Measurements from ENCODE around the gene TOR1B. TPM values are rescaled to one million over a fixed set of nuclear protein-coding genes. Genes with fewer than 3 reads are reported as not detected.

Gene TOR1B
- polyA plus RNA-seq, 1 donor, result 15.0 TPM

DNA sequence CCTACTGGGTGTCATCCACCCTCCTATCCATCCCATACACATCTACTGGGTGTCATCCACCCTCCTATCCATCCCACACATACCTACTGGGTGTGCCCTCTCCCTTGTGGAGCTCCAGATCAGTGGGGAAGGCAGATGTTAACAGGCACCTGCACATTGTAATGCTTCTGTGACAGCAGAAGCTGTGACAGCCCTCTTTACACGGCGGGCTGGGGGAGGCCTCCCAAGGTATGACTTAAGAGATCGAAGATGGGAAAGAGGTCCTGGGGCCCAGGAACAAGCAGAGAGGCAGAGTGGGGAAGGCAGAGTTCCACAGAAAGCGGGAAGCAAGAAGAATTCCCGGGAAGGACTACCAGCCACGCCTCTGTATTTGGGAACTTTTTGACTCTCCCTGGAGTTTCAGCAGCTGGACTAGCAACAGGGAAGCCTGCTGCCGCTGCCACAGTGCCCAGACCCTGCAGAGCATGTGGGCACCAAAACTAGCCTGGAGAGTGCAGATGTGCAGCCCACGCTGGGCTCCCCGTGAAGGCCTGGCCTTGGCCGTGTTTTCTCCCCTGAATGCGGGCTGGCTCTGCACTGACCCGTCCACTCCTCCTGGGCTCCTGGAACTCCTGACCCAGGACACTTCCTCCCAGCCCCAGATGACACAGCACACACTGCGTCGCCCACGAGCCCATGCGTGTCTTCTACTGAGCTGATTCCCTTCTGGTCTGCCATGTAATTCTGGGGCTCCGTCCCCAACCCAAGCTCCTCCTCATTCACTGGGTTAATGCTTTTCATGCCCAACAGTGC is 11.6 kb downstream of the TOR1B start:
- no peak for DNase-seq (ENCODE audit: low read depth)

GRCh38 chr9:129815278-129815677 is 12.3 kb downstream of the TOR1B start:
- DNase-seq (ENCODE audit: low read depth), result no peak

- DNase-seq (ENCODE audit: low read depth), result no peak
Observed at GRCh38 chr9:129816501-129817435, 13.8 kb downstream of the TOR1B start.

- no peak for DNase-seq (ENCODE audit: low read depth)
Observed at GRCh38 chr9:129822898-129823541, 20.0 kb downstream of the TOR1B start.

DNA sequence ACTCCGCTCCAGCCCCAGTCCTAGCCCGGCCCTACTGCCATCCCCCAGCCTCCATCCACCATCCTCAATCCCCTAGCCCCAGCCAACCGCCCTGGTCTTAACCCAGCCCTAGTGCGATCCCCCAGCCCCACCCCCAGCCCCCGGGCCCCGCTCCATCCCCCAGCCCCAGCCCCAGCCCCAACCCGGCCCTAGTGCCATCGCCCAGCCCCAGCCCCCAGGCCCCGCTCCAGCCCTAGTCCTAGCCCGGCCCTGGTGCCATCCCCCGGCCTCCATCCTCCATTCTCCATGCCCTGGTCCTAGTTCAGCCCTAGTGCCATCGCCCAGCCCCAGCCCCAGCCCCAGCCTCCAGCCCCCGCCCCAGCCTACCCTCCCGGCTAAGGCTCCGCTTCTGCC is 20.6 kb downstream of the TOR1B start:
- DNase-seq (ENCODE audit: low read depth), result no peak

GRCh38 chr9:129823935-129824601 is 21.1 kb downstream of the TOR1B start, which contains the start of gene TOR1A:
Gene TOR1A (minus strand): TSS chr9:129824136. CDS start chr9:129824085, 51 bp downstream.
- peak; percentile 86 for DNase-seq (ENCODE audit: low read depth)

DNA sequence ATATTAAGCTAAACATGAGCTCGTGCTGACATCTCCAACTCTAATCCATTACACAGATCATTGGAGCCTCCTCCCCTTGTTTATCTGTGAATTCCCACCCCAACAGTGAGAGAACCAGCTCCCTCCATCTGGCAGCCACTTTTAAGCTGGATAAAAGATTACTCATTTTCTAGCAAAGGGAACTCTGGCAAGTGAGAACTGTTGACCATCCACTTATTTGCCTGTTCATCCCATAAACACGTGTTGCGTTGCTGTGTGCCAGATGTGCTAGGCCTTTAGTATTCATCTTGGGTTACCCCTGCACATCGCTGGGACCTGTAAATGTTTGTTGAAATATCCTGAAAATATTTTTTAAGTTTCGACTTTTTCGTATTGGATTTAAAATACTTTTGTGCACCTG is 23.4 kb downstream of the TOR1B start:
- DNase-seq (ENCODE audit: low read depth), result no peak

DNA sequence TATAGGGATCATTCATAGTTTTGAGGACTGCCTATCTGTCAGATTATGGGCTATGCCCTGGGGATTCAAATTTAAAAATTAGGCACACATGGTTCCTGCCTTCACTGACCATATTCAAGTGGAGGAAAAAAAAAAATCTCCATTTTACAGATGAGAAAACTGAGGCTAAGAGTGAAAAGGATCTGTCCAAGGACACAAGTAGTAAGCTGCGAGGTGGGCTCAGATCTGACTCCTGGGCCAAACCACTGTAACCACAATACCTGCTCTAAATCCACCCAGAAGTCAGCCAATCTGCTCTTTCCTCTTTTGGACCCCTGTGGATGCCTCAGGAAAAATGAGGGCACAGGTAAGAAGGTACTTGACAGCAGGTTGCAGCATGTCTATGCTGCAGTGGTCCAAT is 23.8 kb downstream of the TOR1B start:
- no peak for DNase-seq (ENCODE audit: low read depth)

DNA sequence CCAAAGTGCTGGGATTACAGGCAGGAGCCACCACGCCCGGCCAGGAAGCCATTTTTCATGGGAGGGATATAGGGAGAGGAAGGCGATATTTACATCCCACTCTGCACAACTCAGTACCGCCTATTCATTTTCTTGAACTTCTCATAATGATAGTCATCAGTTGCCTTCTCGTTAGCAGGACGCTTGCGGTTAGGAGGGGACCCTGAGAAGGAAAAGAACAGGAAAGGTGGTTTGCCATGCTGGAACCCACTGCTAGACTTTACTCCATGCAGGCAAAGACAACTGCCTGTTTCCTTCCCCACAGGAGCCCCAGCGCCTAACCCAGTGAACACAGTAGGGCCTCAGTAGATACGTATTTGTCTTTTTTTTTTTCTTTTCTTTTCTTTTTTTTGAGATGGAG is 25.1 kb downstream of the TOR1B start:
- no peak for DNase-seq (ENCODE audit: low read depth)

- no peak for DNase-seq (ENCODE audit: low read depth)
Observed at GRCh38 chr9:129828969-129829368, 26.0 kb downstream of the TOR1B start.

DNA sequence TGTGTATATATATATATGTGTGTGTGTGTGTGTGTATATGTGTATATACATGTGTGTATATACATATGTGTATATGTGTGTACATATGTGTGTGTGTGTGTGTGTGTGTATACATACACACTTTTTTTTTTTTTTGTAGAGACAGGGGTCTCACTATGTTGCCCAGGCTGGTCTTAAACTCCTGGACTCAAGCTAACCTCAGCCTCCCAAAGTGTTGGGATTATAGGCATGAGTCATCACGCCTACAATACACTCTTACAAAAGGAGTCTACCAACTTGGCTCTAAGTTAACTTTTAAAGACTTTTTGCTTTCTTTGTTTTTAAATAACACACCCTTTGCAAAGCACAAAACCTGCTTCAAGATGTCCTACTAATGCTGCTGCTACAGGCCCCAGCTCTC is 30.0 kb downstream of the TOR1B start:
- no peak for DNase-seq (ENCODE audit: low read depth)

DNA sequence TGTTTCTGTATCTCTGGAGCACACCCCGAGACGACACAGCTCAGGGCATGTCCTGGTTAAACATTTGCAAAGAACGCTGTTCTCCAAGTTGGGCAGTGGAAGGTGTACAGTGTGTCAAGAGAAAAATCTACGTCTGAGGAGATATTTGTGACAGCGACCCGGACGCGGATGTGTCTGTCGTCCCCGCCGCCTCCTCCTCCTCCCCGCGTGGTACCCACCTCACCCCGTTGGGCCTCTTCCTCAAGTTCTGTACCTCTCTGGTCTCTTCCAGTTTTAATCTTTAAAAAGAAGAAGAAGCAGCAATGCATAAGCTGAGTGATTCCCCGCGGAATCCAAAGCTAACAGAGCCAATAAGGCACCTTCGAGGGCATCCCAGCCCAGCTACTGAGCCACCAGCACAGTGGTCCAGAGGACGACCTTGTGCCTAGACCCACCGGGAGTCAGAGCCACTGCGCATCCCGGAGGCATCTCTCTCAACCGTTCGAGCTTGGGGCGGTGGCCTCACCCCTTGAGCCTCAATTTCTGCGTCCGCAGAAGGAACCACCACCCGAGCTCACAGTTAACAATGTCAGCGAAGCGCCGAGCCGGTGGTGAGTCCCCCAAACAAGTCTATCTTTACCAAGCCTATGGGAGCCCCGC is 31.6 kb downstream of the TOR1B start:
- no peak for DNase-seq (ENCODE audit: low read depth)

DNA sequence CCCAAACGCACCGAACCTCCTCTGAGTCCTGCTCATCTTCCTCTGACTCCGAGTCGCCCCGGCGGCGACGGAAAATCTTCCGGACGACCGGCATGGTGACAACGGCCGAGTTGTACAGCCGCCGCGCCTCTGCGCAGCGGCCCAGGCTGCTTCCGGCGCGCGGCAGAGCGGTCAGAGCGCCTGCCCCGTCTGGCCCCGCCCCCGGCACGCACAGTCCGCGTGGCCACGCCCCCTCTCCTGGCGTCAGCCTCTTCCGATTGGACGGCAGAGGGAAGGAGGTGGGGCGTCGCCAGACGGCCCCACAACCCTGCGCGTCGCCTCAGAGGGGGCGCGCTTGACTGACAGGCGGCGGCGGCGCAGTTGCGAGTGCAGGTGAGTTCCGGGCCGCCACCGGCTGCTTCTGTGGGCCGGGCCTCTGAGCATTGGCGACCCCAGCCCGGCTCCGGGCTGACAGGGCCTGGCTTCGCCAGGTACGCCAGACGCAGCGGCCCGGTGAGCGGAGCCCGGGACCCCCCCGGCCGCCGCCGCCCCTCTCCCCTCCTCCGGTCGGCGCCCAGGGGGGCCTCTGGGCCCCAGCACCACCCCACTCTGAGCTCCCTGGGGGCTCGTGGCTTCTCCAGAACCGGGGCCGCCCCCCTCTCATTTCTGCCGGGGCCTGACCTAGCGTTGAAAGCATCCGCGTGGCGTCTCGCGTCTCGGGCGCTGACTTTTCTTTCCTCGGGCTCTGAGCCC is 32.3 kb downstream of the TOR1B start, which contains the start of the genes C9orf78 and USP20:
Gene C9orf78 (minus strand): TSS at position 148 of the 732 bp plus-strand sequence. CDS start 54 bp downstream, at position 94.
Gene USP20 (plus strand): TSS at position 331 of the 732 bp plus-strand sequence. CDS start 17,098 bp downstream, outside the sequence.
- DNase-seq (ENCODE audit: low read depth), result peak; percentile 90

- no peak for DNase-seq (ENCODE audit: low read depth)
Observed at GRCh38 chr9:129835860-129836223, 32.9 kb downstream of the TOR1B start.

DNA sequence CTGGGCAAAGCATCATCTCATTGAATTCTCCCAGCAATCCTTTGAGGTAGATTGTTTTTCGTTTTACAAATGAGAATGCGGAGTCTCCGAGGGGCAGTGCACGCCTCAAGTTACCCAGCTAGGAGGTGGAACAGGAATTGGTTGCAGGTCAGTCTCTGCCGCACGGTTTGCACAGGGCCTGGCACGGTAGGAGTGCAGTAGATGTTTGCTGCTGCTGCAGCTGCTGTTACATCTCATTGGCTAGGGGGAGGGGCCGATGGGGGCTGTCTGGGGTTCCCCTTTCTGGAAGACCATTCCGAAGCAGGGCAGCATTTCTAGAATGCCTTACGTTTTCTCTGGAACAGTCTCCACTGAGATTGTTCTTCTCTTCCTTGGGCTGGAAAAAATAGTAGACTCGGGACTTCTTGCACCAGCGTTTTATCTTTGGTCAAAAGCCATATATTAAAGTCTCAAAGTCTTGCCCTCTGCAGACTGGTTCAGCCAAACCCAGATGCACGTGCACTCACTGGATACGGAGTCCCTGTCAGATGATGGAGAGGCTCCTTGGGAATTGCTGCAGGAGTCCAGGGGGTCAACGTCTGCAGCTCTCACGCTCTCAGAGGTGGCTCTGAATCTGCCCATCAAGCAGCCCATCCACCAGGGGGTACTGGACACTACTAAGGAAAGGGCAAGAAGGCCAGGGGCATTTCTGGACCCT is 33.5 kb downstream of the TOR1B start:
- no peak for DNase-seq (ENCODE audit: low read depth)

- no peak for DNase-seq (ENCODE audit: low read depth)
Observed at GRCh38 chr9:129838707-129839259, 35.8 kb downstream of the TOR1B start.

GRCh38 chr9:129839324-129840023 is 36.5 kb downstream of the TOR1B start:
- no peak for DNase-seq (ENCODE audit: low read depth)

DNA sequence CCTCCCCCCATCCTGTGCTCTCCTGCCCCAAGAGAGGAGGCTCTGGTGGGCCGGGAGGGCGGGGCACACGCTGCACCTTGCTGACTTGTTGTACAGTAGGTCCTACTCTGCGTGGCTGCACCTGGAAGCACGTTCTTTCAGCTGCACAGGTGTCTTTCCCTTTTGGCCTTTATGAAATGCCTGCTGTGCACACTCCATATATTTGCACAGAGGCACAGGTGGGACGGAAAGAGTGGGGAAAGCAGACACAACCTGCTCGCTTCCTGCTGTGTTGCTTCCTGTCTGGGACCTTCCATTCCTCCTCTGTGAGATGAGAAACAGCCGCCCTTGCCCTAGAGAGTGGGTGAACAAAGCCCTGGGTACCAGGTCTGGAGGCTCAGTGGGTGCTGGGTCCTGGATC is 37.0 kb downstream of the TOR1B start:
- DNase-seq (ENCODE audit: low read depth), result no peak

GRCh38 chr9:129841071-129841470 is 38.1 kb downstream of the TOR1B start:
- no peak for DNase-seq (ENCODE audit: low read depth)

Measured in forelimb muscle (tissue), 1 donor.